Testis (tissue), 2 donors: ENCODE measurements around the gene TAF1A.

Experiments
- POLR2A ChIP-seq: fragments of 450-650 bp; IDR thresholded peaks from one replicate; pipeline ENCODE4 v1.6.1; 2017; ENCODE audit warnings: antibody characterized with exemption, mild to moderate bottlenecking, moderate library complexity
- TF ChIP-seq, protein P1 (sequence below), 3 experiments: fragments of 450-650 bp in 2 of 3; fragments of 200-600 bp in 1 of 3; sonication (generic) in 1 of 3; IDR thresholded peaks; one replicate each; pipeline ENCODE4 v1.5.1; 2016 to 2019; ENCODE audit warnings: antibody characterized with exemption in 3 of 3, mild to moderate bottlenecking in 2 of 3, moderate library complexity in 1 of 3

DNA sequence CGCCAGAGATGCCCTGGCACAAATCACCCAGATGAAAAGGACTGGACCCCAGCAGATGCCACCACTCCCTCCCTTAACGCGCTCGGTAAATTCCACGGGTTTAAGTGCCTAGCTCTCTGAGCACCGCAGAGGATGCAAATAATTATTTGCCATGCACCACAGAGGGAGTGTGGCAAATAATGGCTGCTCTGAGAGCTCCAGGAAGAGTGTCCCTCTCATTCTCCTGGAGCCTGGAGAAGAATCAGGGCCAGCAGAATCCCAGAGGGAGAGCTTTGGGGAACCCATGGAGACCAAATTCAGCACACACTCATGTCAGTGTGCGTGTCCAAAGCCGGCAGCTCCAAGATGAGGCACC lies 42.5 kb downstream of the TAF1A start:
- TF ChIP-seq POLR2A: no peak
- TF ChIP-seq, protein P1, sequence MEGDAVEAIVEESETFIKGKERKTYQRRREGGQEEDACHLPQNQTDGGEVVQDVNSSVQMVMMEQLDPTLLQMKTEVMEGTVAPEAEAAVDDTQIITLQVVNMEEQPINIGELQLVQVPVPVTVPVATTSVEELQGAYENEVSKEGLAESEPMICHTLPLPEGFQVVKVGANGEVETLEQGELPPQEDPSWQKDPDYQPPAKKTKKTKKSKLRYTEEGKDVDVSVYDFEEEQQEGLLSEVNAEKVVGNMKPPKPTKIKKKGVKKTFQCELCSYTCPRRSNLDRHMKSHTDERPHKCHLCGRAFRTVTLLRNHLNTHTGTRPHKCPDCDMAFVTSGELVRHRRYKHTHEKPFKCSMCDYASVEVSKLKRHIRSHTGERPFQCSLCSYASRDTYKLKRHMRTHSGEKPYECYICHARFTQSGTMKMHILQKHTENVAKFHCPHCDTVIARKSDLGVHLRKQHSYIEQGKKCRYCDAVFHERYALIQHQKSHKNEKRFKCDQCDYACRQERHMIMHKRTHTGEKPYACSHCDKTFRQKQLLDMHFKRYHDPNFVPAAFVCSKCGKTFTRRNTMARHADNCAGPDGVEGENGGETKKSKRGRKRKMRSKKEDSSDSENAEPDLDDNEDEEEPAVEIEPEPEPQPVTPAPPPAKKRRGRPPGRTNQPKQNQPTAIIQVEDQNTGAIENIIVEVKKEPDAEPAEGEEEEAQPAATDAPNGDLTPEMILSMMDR (IDR thresholded peaks at IDR 0.05): no peak
